NK-92 (cell line): ENCODE data around the gene LMAN1L.

Experiments used
- DNase-seq: peaks from one replicate; lab custom pipeline; 2025; ENCODE audit not compliant: unreplicated experiment; lab: John Stamatoyannopoulos, UW

The LMAN1L gene

GRCh38 chr15:74815121-74815934 lies 2.7 kb downstream of the LMAN1L start:
- DNase-seq = no peak

- no peak for DNase-seq
These were observed 3.3 kb downstream of the LMAN1L start for GRCh38 chr15:74815961-74816360.

- no peak for DNase-seq
These were observed 4.2 kb downstream of the LMAN1L start for GRCh38 chr15:74816624-74817369.

DNA sequence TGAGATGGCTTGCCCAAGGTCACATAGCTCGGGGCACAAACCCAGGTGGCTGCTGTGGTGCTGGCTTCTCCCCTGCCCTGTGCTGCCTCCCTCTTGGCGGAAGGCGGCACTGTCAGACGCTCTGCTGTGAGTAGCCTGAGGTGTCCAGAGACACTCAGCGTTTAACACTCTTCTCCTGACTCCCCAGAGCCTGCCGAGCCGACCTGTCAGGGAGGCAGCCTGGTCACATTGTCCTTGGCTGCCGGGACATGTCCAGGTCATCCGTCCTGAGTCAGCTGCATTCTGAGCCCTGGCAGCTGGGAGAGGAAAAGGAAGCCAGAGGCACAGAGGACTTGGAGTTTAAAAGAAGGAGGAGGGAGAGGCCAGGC lies 4.7 kb downstream of the LMAN1L start:
- DNase-seq = no peak

DNA sequence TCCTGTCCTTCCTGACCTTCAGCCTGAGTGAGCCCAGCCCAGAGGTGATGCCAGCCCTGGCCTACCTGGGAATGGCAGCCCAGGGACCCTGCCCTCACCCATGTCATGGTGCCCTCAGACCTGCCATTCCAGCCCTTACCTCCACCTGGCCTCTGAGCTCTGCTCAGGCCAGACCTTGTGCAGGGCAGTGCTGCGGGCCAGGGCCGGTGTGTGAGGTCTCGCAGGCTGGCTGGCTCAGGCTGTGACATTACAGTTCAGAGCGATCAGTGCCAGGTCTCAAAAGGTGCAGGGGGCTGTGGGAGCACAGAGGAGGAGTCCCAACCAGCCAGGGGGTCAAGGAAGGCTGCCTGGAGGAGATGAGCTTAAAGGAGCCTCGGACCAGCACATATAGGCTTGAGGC lies 7.4 kb downstream of the LMAN1L start:
- no peak for DNase-seq

- DNase-seq = no peak
These were observed 8.6 kb downstream of the LMAN1L start for GRCh38 chr15:74821091-74821789.

- DNase-seq = no peak
These were observed 9.1 kb downstream of the LMAN1L start for GRCh38 chr15:74821790-74822158.

DNA sequence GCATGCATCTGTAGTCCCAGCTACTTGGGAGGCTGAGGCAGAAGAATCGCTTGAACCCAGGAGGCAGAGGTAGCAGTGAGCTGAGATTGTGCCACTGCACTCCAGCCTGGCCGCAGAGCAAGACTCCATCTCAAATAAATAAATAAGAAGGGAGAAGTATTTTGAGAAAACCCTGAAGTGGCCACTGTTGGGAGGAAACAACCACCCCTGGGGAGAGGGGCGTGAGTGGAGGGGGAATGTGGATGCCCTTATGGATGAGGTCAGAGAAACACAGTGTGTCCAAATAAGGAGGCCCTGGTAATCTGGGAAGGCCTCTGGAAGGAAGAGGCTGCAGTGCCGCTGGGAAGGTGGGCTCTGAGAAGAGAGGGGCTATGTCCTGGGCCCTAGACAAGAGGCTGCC lies 9.6 kb downstream of the LMAN1L start:
- no peak for DNase-seq

DNA sequence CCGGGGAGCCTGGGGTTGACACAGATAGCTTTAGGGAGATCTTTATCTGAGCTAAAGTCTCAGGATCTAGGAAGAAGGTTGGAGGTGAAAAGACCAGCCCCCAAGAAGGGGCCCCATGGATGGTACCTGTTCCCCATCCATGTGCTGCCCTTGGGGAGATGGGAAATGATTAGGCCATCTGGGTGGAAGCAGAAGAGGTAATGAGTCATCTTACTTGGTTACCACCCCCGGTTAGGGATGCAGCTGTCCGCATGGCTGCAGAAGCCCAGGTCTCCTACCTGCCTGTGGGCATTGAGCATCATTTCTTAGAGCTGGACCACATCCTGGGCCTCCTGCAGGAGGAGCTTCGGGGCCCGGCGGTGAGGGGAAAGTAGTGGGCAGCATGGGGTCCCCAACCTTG lies 10.7 kb downstream of the LMAN1L start:
- DNase-seq = no peak

GRCh38 chr15:74824976-74825375 lies 12.3 kb downstream of the LMAN1L start:
- DNase-seq = no peak

DNA sequence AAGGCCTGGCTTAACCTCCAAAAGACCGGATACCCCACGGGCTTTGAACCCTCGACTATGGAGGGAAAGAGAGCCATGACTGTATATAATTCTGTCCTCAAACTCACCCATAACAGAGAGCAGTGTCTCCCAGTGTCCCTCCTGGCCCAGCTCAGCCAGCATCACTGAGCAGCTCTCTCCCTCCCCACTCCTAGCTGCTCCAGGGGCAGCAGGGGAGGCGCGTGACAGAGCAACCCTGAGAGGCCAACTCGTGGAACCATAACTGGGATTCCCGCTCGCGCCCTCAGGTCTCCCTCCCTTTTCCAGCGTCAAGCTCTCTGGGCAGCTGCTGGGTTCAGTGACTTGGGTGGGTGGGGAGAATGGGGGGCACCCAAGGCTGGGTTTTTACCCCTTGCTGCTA lies 13.2 kb downstream of the LMAN1L start:
- DNase-seq = no peak

- DNase-seq = no peak
These were observed 13.8 kb downstream of the LMAN1L start, which contains the start of gene CPLX3 for GRCh38 chr15:74826364-74826819. CPLX3 (plus strand) TSS chr15:74826627; CDS start chr15:74826704, 77 bp downstream.

DNA sequence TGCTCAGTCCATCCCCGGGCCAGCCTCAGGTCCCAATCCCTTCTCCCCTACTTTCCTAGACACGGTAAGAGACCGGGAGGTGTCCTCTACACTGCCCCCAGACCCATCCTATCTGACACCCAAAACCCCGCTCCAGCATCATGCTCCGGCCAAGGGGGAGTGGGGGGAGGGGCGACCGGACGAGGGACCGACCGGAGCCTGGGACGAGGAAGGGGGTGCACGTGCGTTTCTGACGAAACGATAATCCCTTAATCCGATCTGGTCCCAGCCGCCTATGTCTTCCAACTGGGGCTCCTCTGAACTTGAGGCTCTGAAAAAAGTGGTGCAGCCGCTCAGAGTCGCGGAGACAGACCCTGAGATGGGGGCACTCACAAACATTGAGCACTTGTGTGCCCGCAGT lies 14.3 kb downstream of the LMAN1L start:
- DNase-seq = no peak

DNA sequence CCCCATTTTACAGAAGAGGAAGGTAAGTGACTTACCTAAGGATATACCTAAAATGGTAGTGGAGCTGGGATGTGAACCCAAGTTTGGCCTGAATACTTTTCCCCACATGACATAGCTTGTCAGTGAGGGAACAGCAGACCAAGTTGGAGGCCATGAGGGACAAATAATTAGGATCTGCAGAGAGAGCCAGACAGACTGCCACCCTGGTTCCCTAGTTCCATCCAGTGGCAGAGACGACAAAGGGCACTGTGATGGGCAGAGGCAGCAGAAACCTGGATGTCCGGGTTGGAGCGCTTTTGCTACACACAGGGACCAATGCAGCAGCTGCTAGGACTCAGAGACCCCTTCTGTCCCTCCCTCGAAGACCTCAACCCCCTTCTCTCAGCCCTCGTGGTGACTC lies 15.0 kb downstream of the LMAN1L start:
- no peak for DNase-seq

- DNase-seq = no peak
These were observed 16.2 kb downstream of the LMAN1L start for GRCh38 chr15:74828835-74829234.

- DNase-seq = no peak
These were observed 16.9 kb downstream of the LMAN1L start for GRCh38 chr15:74829486-74829885.

DNA sequence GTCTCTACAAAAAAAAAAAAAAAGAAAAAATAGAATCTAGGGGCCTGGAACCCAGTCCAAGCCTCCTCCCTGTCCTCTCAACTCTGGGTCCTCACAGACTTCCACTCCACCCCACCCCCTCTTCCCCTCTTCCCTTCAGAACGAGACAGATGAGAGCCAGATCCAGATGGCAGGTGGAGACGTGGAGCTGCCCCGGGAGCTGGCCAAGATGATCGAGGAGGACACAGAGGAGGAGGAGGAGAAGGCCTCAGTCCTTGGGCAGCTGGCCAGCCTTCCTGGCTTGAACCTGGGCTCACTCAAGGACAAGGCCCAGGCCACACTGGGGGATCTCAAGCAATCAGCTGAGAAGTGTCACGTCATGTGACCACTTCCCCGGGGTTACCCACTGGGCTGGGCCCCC lies 17.4 kb downstream of the LMAN1L start:
- no peak for DNase-seq

DNA sequence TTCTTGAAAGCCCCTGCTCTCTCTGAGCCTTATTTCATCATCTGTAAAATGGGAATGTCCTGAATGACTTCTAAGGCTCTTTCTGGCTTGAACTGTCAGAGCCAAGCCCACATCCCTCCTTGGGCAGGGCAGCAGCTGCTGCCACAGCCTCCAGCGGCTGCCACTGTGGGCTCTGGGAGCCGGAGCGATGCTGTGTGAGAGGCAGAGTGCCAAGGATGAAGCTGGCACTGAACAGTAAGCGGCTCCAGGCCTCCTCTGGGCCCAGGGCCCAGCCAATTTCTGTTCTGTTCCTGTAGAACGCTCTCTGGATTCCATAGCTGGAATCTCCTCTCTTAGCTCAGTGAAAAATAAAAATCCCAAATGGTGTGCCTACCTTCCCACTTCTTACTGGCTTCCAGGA lies 18.2 kb downstream of the LMAN1L start:
- DNase-seq = no peak

DNA sequence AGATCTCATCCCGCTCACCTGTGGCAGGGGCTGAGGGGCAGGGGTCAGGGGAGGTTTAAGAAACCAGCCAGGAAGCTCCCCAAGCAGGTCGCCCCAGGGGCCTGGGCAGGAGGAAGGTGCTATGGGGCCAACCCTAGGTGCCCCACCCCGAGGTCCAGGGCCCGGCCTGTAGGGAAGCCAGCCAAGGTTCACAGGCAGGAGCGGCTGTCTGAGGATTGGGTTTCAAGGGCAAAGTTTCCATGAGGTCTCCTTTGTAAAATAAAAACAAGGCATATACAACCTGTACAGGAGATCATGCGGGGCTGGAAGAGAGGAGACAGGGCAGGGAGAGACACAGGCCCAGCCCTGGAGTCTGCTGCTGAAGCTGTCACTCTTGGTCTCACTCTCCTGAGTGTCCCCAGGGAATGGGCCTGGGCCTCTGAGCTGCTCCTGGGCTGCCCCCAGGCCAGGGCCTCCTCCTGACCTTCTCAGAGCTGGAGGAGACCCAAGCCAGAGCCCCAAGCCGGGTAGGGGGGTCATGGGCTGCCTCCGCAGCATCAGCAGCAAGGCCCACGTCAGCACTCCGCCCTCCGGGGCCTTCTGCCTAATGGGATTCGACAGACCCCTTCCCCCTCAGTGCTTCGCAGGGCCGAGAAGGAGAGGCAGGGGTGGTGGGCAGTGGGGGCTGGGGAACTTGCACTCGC lies 19.3 kb downstream of the LMAN1L start:
- DNase-seq = no peak

- DNase-seq = no peak
These were observed 20.2 kb downstream of the LMAN1L start for GRCh38 chr15:74832826-74833225.

DNA sequence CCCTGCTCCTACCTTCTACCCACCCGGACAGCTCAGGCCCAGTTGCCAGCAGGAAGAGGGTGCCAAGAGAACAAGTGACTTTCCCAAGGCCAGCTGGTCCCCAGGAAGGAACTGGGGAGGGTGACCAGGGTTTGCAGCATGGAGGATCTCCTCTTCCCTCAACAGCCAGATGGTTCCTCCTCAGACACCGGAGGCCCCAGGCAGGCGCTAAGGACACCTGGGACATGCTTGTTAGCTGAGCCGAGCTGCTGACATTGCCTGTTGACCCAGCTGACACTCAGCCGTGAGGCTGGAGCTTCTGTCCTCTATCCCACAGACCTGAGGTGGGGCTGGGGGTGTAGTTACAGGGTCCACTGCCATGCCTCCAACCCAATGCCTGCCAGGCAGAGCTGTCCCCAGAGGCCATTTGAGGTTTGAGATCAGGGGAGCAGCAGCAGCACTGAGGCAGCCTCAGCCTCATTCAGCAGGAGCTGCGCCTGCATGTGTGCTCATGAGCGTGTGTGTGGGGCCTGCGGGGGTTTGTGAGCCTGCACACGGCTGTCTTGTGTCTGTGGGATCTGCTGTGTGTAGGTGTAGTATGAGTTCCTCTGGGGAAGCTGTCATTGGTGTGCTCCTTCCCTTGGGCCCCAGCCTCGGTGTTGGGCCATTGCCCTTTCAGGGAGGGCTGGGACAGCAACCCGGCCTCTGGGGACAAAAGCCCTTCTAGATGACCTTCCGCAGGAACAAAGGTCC lies 20.9 kb downstream of the LMAN1L start:
- DNase-seq = no peak
